OCI-LY3 (cell line): Measurements from ENCODE around the gene HAVCR2.

Experiments used
- H2AFZ ChIP-seq: fragments of 200-600, 300-600 bp; shearing (Covaris generic); 2 replicates; pipeline ENCODE4 v1.6.0; 2014; ENCODE audit warnings: antibody characterized with exemption, low read depth, low read length
- H3K27ac ChIP-seq: fragments of 200-600, 300-600 bp; sonication (generic); 2 replicates; pipeline ENCODE4 v1.5.1; 2014; ENCODE audit warnings: mild to moderate bottlenecking, low read length, moderate library complexity, mixed read lengths
- H3K27me3 ChIP-seq: fragments of 200-600, 300-600 bp; sonication (generic); 2 replicates; pipeline ENCODE4 v1.6.1; 2014; ENCODE audit warnings: low read depth, low read length, mixed read lengths
- H3K36me3 ChIP-seq: fragments of 200-600, 300-600 bp; sonication (generic); replicated peaks from 2 replicates; pipeline ENCODE3; 2014; ENCODE audit warnings: low read depth, low read length, mixed read lengths
- H3K4me1 ChIP-seq: fragments of 300-600, 200-600 bp; sonication (generic); 2 replicates; pipeline ENCODE4 v1.6.1; 2014; ENCODE audit warnings: low read length, mixed read lengths
- H3K4me2 ChIP-seq: fragments of 200-600, 300-600 bp; sonication (generic); 2 replicates; pipeline ENCODE4 v1.6.1; 2014; ENCODE audit warnings: low read length, mixed read lengths
- H3K4me3 ChIP-seq: fragments of 300-600, 200-600 bp; sonication (generic); 2 replicates; pipeline ENCODE4 v1.5.1; 2014; ENCODE audit warnings: antibody characterized with exemption, mild to moderate bottlenecking, low read length, moderate library complexity
- H3K79me2 ChIP-seq: fragments of 300-600, 200-600 bp; shearing (Covaris generic); 2 replicates; pipeline ENCODE4 v1.6.1; 2014; ENCODE audit warnings: mild to moderate bottlenecking, low read length, mixed read lengths
- H3K9ac ChIP-seq: fragments of 300-600, 200-600 bp; shearing (Covaris generic); 2 replicates; pipeline ENCODE4 v1.6.0; 2014; ENCODE audit warnings: mild to moderate bottlenecking, low read length, moderate library complexity
- H3K9me3 ChIP-seq: fragments of 200-600, 300-600 bp; shearing (Covaris generic); 2 replicates; pipeline ENCODE4 v1.6.1; 2014; ENCODE audit warnings: low read length, mixed read lengths; ENCODE audit not compliant: insufficient read depth
- H4K20me1 ChIP-seq: fragments of 200-600, 300-600 bp; sonication (generic); 2 replicates; pipeline ENCODE4 v1.6.1; 2016; ENCODE audit warnings: low read length, mixed read lengths; ENCODE audit not compliant: insufficient read depth
- EZH2phosphoT487 ChIP-seq: fragments of 200-600 bp; shearing (Covaris generic); IDR thresholded peaks from 2 replicates; pipeline ENCODE4 v1.6.1; 2018; ENCODE audit warnings: antibody characterized with exemption, mixed run types, low read depth
- TF ChIP-seq, protein P1 (sequence below): fragments of 200-600, 300-600 bp; sonication (generic); IDR thresholded peaks from 2 replicates; pipeline ENCODE4 v1.5.1; 2014; ENCODE audit warnings: antibody characterized with exemption, low read length, low read depth

The HAVCR2 gene

DNA sequence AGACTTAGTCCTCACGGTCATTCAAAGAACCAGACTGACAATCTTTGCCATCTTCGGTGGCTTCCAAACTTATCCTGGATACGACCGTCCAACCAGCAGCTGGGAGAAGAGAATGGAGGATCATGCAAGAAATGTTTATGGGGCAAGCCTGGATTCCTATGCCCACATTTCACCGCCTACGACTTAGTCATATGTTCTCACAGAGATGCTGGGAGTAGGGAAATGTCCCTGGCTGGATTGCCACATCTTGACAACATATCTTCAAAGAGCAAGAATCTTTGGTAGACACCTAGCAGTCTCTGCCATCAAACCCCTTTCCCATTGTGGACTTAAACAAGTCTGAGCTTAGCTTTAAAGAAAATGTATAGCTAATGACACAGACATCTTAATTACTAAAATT lies 28.8 kb upstream of the HAVCR2 start:
- Histone ChIP-seq H3K4me3 (no peak overlapping the region), H3K4me2 (no peak overlapping the region), H3K9me3 (no peaks in the 10 kb centered on the region), H3K4me1 (peaks cover 7% of the 10 kb centered on the region), H3K36me3 (peaks cover 12% of the 10 kb centered on the region), H3K27me3 (no peaks in the 10 kb centered on the region), H3K9ac (no peak overlapping the region), H4K20me1 (no peaks in the 10 kb centered on the region), H2AFZ (no peak overlapping the region), H3K79me2 (peaks cover 21% of the 10 kb centered on the region), H3K27ac (no peak overlapping the region)
- TF ChIP-seq EZH2phosphoT487 = no peak
- TF ChIP-seq, protein P1, sequence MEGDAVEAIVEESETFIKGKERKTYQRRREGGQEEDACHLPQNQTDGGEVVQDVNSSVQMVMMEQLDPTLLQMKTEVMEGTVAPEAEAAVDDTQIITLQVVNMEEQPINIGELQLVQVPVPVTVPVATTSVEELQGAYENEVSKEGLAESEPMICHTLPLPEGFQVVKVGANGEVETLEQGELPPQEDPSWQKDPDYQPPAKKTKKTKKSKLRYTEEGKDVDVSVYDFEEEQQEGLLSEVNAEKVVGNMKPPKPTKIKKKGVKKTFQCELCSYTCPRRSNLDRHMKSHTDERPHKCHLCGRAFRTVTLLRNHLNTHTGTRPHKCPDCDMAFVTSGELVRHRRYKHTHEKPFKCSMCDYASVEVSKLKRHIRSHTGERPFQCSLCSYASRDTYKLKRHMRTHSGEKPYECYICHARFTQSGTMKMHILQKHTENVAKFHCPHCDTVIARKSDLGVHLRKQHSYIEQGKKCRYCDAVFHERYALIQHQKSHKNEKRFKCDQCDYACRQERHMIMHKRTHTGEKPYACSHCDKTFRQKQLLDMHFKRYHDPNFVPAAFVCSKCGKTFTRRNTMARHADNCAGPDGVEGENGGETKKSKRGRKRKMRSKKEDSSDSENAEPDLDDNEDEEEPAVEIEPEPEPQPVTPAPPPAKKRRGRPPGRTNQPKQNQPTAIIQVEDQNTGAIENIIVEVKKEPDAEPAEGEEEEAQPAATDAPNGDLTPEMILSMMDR = no peak

DNA sequence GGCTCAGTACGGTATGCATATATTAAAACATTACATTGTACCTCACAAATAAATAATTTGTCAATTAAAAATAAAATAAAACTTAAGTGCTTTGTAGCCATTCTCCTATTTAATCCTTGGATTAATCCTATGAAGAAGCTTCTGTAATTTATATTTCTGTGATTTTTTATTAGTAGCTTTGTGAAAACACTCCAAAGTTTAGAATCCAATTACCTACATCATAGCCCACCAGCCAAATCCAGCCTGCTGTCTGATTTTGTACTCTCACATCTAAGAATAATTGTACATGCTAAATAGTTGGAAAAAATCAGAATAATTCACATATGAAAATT lies 23.4 kb upstream of the HAVCR2 start:
- Histone ChIP-seq H3K4me1 (peaks cover 8% of the 10 kb centered on the region), H3K4me3 (peak overlapping the region; percentile 75; the same call in 1 of the 2 replicates), H3K36me3 (peaks cover under 1% of the 10 kb centered on the region), H3K4me2 (peak overlapping the region; percentile 27), H2AFZ (no peak overlapping the region), H3K9me3 (no peaks in the 10 kb centered on the region), H4K20me1 (no peaks in the 10 kb centered on the region), H3K79me2 (no peaks in the 10 kb centered on the region), H3K9ac (no peak overlapping the region), H3K27ac (no peak overlapping the region), H3K27me3 (no peaks in the 10 kb centered on the region)
- TF ChIP-seq, protein P1 = no peak
- no peak for TF ChIP-seq EZH2phosphoT487

DNA sequence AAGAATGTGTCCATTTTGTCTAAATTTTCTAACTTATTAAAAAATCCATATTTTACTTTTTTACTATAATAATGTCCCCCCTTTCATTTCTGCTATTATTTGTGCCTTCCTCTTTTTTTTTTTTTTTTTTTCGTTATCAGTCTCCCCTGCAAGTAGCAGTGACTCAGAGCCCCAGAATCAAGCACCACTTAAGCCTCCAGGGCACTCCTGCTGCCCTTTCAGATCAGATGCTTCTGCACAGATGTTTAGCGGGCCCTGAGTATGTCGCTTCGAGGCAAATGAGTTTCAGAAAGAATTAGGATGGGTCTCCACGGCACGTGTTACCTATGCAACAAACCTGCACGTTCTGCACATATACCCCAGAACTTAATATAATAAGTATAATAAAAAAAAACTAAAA lies 22.1 kb upstream of the HAVCR2 start:
- no peaks in the 10 kb centered on the region for H3K36me3 ChIP-seq
- H3K27me3 ChIP-seq = no peaks in the 10 kb centered on the region
- H3K79me2 ChIP-seq = no peaks in the 10 kb centered on the region
- H3K4me2 ChIP-seq = peak overlapping the region; percentile 65
- H3K9ac ChIP-seq = no peak overlapping the region
- H2AFZ ChIP-seq = no peak overlapping the region
- no peak for TF ChIP-seq EZH2phosphoT487
- TF ChIP-seq, protein P1 = no peak
- H4K20me1 ChIP-seq = no peaks in the 10 kb centered on the region
- peaks cover 8% of the 10 kb centered on the region for H3K4me1 ChIP-seq
- H3K9me3 ChIP-seq = no peaks in the 10 kb centered on the region
- no peak overlapping the region for H3K27ac ChIP-seq
- peak overlapping the region; percentile 75 for H3K4me3 ChIP-seq

DNA sequence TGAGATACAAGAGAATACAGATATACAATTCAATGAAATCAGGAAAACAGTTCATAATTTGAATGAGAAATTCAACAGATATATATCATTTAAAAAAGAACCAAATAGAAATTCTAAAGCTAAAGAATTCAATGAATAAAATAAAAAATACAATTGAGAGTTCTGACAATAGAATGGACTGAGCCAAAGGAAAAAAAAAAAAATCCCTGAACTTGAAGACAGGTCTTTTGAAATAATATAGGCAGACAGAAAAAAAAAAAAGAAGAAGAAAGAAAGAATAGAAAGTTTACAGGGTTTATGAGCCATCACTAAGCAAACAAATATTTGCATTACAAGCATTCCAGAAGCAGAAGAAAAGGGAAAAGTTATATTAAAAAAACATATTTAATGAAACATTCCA lies 12.9 kb upstream of the HAVCR2 start:
- Histone ChIP-seq H3K9me3 (peaks cover 5% of the 10 kb centered on the region; the same call in 1 of the 2 replicates), H4K20me1 (no peaks in the 10 kb centered on the region), H2AFZ (no peak overlapping the region), H3K27me3 (no peaks in the 10 kb centered on the region), H3K79me2 (no peaks in the 10 kb centered on the region), H3K9ac (no peak overlapping the region), H3K36me3 (no peaks in the 10 kb centered on the region), H3K4me2 (no peak overlapping the region), H3K4me3 (no peak overlapping the region), H3K4me1 (no peaks in the 10 kb centered on the region), H3K27ac (no peak overlapping the region)
- TF ChIP-seq, protein P1 = no peak
- no peak for TF ChIP-seq EZH2phosphoT487
